ENCODE data around the gene GRHPR.
A peak's percentile ranks its signal among the peaks of the same experiment; 100 is the strongest.

Gene GRHPR

DNA sequence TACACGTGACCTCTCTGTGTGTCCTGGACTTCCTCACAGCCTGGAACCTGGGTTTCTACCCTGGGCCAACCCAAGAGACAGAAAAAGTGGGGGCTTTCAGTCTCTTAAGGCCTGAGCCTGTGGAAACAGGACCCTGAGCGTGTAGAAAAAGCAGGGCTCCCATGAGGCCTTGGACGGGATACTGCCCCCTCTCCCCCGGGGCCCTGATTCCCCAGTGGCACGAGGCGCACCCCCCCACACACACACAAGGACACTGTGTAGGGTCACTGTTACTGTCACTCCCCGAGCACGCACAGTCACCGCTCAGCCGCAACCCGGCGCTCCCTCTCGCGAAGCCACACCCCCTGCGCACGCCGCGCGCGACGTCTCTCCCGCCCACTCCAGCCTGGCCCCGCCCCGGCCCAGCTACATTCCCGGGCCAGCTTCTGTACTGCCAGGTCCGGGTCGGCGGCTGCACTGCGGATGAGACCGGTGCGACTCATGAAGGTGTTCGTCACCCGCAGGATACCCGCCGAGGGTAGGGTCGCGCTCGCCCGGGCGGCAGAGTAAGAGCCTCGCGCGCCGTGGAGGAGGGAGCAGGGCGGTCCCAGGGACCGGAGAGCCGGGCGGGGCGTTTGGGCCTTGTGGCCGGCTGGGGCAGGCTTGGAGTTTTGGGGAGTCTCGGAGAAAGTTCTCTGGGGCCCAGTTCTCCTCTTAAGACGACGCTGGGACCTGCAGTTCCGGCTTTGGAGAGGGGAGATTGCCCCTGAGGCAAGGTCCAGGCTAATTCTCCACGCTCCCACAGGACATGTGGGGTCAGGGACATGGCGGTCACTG lies at the start of gene GRHPR:
TSS of gene GRHPR (plus strand) at position 408 of the 816 bp plus-strand sequence. CDS start at position 463, 55 bp downstream.
- peaks cover 19% of the 10 kb centered on the region for H3K4me1 Mint-ChIP-seq (ENCODE audit: low read depth)
- peak within 1 kb of the TSS; percentile 96 for H3K4me3 Mint-ChIP-seq
- H3K36me3 Mint-ChIP-seq (ENCODE audit: low read depth) = peaks cover 8% of the 10 kb centered on the region
- peaks cover 3% of the 10 kb centered on the region for H3K27me3 Mint-ChIP-seq (ENCODE audit: low read depth)
- no peaks in the 10 kb centered on the region for H3K9me3 Mint-ChIP-seq
- peak within 1 kb of the TSS; percentile 90 for H3K27ac Mint-ChIP-seq

DNA sequence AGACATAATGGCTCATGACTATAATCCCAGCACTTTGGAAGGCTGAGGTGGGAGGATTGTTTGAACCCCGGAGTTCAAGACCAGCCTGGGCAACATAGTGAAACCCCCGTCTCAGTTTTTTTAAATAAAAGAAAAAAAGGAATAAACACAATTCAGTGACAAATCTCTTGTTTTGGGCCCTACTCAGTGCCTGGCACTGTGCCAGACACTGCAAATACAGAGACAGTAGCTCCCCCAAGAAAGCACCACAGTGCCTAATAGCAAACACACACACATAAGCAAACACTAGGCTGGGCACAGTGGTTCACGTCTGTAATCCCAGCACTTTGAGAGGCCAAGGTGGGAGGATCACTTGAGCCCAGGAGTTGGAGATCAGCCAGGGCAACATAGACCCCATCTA lies 49.7 kb upstream of the GRHPR start:
- no peak overlapping the region for H3K27ac Mint-ChIP-seq
- no peaks in the 10 kb centered on the region for H3K27me3 Mint-ChIP-seq (ENCODE audit: low read depth)
- H3K36me3 Mint-ChIP-seq (ENCODE audit: low read depth) = no peaks in the 10 kb centered on the region
- H3K4me1 Mint-ChIP-seq (ENCODE audit: low read depth) = peaks cover 2% of the 10 kb centered on the region
- no peak overlapping the region for H3K4me3 Mint-ChIP-seq
- no peaks in the 10 kb centered on the region for H3K9me3 Mint-ChIP-seq

DNA sequence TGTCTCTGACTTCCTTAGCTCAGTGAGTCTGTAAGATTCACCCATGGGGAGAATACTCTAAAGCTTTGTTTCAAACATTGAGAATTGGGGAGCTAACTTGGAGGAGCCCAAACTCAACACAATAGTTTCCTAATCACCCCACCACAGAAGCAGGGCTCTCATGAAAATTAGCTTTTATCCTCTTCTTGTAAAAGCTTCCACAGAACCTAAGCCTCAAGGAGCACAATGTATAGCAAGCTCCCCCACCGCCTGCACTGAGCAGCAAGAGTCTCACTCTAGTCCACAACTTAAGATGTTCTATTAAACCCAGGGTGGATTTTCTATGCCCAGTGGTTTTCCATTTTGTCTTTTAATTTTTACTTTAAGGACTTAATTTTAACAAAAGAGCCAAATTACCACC lies 48.9 kb upstream of the GRHPR start:
- peaks cover 2% of the 10 kb centered on the region for H3K4me1 Mint-ChIP-seq (ENCODE audit: low read depth)
- no peaks in the 10 kb centered on the region for H3K9me3 Mint-ChIP-seq
- no peaks in the 10 kb centered on the region for H3K27me3 Mint-ChIP-seq (ENCODE audit: low read depth)
- H3K27ac Mint-ChIP-seq = no peak overlapping the region
- no peak overlapping the region for H3K4me3 Mint-ChIP-seq
- H3K36me3 Mint-ChIP-seq (ENCODE audit: low read depth) = no peaks in the 10 kb centered on the region

DNA sequence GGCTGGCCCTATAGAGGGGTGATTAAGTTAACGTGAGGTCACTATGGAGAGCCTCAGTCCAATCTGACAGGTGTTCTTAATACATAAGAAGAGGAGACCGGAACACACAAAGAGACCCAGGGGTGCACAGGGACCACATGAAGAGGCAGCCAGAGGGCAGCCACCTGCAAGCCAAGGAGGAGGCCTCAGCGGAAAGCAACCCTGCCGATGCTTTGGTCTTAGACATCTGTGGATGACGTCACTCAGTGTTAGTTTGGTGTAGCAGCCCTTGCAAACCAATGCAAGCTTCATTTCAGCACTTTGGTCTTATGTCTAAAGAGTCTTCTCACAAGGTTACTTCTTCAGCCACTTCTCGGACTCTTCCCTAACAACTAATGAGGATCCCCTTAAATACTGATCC lies 47.6 kb upstream of the GRHPR start:
- no peaks in the 10 kb centered on the region for H3K27me3 Mint-ChIP-seq (ENCODE audit: low read depth)
- H3K27ac Mint-ChIP-seq = no peak overlapping the region
- peaks cover 2% of the 10 kb centered on the region for H3K4me1 Mint-ChIP-seq (ENCODE audit: low read depth)
- no peaks in the 10 kb centered on the region for H3K9me3 Mint-ChIP-seq
- no peak overlapping the region for H3K4me3 Mint-ChIP-seq
- no peaks in the 10 kb centered on the region for H3K36me3 Mint-ChIP-seq (ENCODE audit: low read depth)

GRCh38 chr9:37377688-37378612 lies 44.5 kb upstream of the GRHPR start:
- Mint-ChIP-seq H3K4me1 (ENCODE audit: low read depth) (no peaks in the 10 kb centered on the region), H3K27me3 (ENCODE audit: low read depth) (no peaks in the 10 kb centered on the region), H3K9me3 (peaks cover 4% of the 10 kb centered on the region), H3K4me3 (no peak overlapping the region), H3K36me3 (ENCODE audit: low read depth) (no peaks in the 10 kb centered on the region), H3K27ac (no peak overlapping the region)

DNA sequence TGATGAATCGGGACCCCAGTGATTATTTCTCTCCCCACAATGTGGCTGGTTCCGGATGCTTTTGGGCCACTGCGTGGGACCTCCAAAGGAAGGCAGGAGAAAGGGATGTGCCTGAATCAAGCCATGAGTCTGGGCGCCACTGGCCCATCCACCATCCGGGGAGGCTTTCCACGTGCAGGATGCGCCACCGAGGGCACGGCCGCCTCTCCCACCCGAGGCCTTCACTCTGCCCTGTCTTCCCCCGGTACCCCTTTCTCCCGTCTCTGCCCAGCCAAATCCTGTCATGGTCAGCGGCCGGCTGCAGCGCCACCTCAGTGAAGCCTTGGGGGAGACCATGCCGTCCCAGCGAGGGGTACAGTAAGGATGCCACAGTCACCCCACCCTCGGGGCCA lies 43.9 kb upstream of the GRHPR start:
- Mint-ChIP-seq H3K4me3 (no peak overlapping the region), H3K27me3 (ENCODE audit: low read depth) (no peaks in the 10 kb centered on the region), H3K4me1 (ENCODE audit: low read depth) (no peaks in the 10 kb centered on the region), H3K36me3 (ENCODE audit: low read depth) (no peaks in the 10 kb centered on the region), H3K27ac (no peak overlapping the region), H3K9me3 (peaks cover 4% of the 10 kb centered on the region)

DNA sequence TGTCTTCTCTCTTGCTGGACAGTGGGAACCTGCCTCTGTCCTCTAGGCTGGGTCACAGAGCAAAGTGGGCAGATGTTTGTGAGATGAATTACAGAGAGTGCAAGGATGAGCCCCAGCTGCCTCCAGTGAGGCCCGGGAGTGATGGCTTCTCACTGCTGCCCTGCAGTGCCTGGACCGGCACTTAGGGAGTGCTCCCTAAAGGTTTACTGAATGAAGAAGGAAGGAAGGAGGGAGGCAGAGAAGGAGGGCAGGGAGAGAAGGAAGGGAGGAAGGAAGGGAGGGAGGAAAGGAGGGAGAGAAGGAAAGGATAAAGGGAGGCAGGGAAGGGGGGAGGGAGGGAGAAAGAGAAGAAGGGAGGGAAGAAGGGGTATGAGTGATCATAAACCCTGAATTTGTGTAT lies 42.7 kb upstream of the GRHPR start:
- H3K27me3 Mint-ChIP-seq (ENCODE audit: low read depth) = no peaks in the 10 kb centered on the region
- H3K4me1 Mint-ChIP-seq (ENCODE audit: low read depth) = no peaks in the 10 kb centered on the region
- no peak overlapping the region for H3K27ac Mint-ChIP-seq
- no peak overlapping the region for H3K4me3 Mint-ChIP-seq
- no peaks in the 10 kb centered on the region for H3K36me3 Mint-ChIP-seq (ENCODE audit: low read depth)
- H3K9me3 Mint-ChIP-seq = peaks cover 4% of the 10 kb centered on the region

GRCh38 chr9:37380570-37380969 lies 41.9 kb upstream of the GRHPR start:
- H3K36me3 Mint-ChIP-seq (ENCODE audit: low read depth) = no peaks in the 10 kb centered on the region
- H3K27me3 Mint-ChIP-seq (ENCODE audit: low read depth) = no peaks in the 10 kb centered on the region
- peaks cover 4% of the 10 kb centered on the region for H3K9me3 Mint-ChIP-seq
- no peaks in the 10 kb centered on the region for H3K4me1 Mint-ChIP-seq (ENCODE audit: low read depth)
- H3K27ac Mint-ChIP-seq = no peak overlapping the region
- H3K4me3 Mint-ChIP-seq = no peak overlapping the region

- no peaks in the 10 kb centered on the region for H3K27me3 Mint-ChIP-seq (ENCODE audit: low read depth)
- peaks cover 4% of the 10 kb centered on the region for H3K9me3 Mint-ChIP-seq
- H3K27ac Mint-ChIP-seq = no peak overlapping the region
- no peaks in the 10 kb centered on the region for H3K4me1 Mint-ChIP-seq (ENCODE audit: low read depth)
- no peak overlapping the region for H3K4me3 Mint-ChIP-seq
- H3K36me3 Mint-ChIP-seq (ENCODE audit: low read depth) = no peaks in the 10 kb centered on the region
Measured at GRCh38 chr9:37381094-37381741, 41.3 kb upstream of the GRHPR start.

DNA sequence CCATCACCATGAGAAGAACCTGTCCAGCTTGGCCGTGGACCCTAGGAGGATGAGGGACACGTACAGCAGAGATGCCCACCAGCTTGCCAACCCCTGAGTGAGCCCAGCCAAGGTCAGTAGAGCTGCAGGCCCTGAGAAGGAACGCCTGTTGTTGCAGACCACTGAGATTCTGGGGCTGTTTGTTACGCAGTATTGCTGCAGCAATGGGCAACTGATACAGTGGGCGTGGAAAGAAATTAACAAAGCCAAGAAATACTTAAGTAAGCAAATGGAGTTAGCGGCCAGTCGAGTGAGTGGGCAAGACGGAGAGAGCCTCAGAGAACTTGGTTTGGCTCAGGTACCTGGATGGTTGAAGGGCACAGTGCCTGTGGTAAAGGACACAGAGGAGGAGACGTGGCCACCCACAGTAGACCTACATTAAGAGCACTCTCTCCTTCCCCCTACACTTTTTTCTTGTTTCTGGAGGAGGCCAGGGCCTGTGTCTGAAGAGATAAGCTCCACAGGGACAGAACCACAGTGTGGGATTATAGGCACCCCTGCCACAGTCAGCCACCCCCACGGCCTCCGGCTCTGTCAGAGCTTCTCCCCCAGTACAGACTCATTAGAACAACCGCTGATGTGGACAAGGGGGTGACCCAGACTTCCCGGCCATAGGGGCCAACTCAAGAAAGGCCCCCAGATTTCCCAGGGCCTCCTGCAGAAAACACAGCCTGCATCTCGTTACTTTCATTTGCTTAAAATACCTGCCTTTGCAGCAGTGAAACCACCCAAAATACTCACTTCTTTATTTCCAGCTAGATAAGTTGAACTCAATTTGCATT lies 40.1 kb upstream of the GRHPR start:
- no peak overlapping the region for H3K4me3 Mint-ChIP-seq

DNA sequence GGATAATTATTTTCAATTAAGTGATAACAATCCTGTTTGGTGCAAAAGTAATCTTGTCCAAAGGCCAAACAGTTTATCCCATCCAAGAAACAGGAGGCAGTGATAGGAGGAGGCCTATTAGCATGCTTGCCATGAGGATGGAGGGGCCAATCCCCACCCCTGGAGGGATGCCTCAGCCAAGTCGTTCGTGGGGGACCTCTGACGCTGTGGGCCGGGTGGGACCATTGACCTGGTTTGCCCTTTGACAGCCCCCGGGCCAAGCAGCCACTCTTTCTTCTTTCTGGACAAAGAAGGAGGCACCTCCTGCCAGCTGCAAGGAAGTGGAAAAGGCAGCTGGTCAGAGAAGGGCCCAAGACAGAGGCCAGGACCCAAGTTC lies 39.5 kb upstream of the GRHPR start:
- Mint-ChIP-seq H3K27me3 (ENCODE audit: low read depth) (no peaks in the 10 kb centered on the region), H3K9me3 (peaks cover 4% of the 10 kb centered on the region), H3K4me1 (ENCODE audit: low read depth) (no peaks in the 10 kb centered on the region), H3K27ac (no peak overlapping the region), H3K36me3 (ENCODE audit: low read depth) (no peaks in the 10 kb centered on the region), H3K4me3 (no peak overlapping the region)

More for the DNA sequence above, 40.1 kb upstream of the GRHPR start:
- Mint-ChIP-seq H3K36me3 (ENCODE audit: low read depth) (no peaks in the 10 kb centered on the region), H3K27ac (no peak overlapping the region), H3K4me1 (ENCODE audit: low read depth) (no peaks in the 10 kb centered on the region), H3K9me3 (peaks cover 4% of the 10 kb centered on the region), H3K27me3 (ENCODE audit: low read depth) (no peaks in the 10 kb centered on the region)

DNA sequence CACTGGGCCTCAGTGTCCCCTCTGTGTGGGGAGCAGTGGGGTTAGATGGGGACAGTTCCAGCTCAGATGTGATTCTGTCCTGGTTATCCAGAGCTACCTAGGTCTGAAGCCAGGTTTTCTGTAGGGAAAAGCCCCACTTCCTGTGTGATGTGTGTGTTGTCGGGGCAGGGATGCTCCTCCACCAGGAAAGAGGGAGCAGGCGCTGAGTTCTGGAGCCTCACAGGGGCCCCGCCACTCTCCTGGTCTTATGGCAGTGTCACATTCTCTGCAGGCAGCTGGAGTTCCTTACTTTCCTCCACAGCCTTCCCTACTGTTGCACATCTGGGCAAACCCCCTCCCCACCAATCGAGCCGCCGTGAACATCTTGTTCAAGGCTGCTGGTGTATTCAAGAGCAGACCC lies 39.1 kb upstream of the GRHPR start:
- Mint-ChIP-seq H3K36me3 (ENCODE audit: low read depth) (no peaks in the 10 kb centered on the region), H3K27ac (no peak overlapping the region), H3K4me1 (ENCODE audit: low read depth) (no peaks in the 10 kb centered on the region), H3K4me3 (no peak overlapping the region), H3K9me3 (peaks cover 4% of the 10 kb centered on the region), H3K27me3 (ENCODE audit: low read depth) (no peaks in the 10 kb centered on the region)

- H3K4me1 Mint-ChIP-seq (ENCODE audit: low read depth) = no peaks in the 10 kb centered on the region
- no peaks in the 10 kb centered on the region for H3K27me3 Mint-ChIP-seq (ENCODE audit: low read depth)
- no peaks in the 10 kb centered on the region for H3K36me3 Mint-ChIP-seq (ENCODE audit: low read depth)
- no peak overlapping the region for H3K27ac Mint-ChIP-seq
- H3K4me3 Mint-ChIP-seq = no peak overlapping the region
- peaks cover 4% of the 10 kb centered on the region for H3K9me3 Mint-ChIP-seq
Measured at GRCh38 chr9:37383876-37384746, 38.4 kb upstream of the GRHPR start.
